ENCODE data around the gene CHMP4B.

CHMP4B gene

GRCh38 chr20:33853507-33853813, 42.3 kb downstream of the CHMP4B start:
- H3K4me3 ChIP-seq (ENCODE audit: low read length), result no peak overlapping the region

GRCh38 chr20:33857722-33858563, 46.8 kb downstream of the CHMP4B start:
- no peaks in the 10 kb centered on the region for H3K79me2 ChIP-seq (ENCODE audit: control insufficient read depth, low read length)
- peaks cover 32% of the 10 kb centered on the region for H3K4me1 ChIP-seq (ENCODE audit: control insufficient read depth, low read length)
- H3K4me2 ChIP-seq (ENCODE audit: low read length), result no peak overlapping the region
- no peak overlapping the region for H3K4me3 ChIP-seq (ENCODE audit: low read length)
- H3K27ac ChIP-seq (ENCODE audit: low read depth, low read length), result peak overlapping the region; percentile 36; the same call in 1 of the 2 replicates
- peaks cover 13% of the 10 kb centered on the region for H3K36me3 ChIP-seq (ENCODE audit: control insufficient read depth, low read length)
- no peaks in the 10 kb centered on the region for H3K27me3 ChIP-seq (ENCODE audit: control insufficient read depth, low read length)
- no peaks in the 10 kb centered on the region for H4K20me1 ChIP-seq (ENCODE audit: control insufficient read depth, insufficient read depth, low read depth, low read length)
- H3K9me3 ChIP-seq (ENCODE audit: control insufficient read depth, insufficient read depth, low read length), result no peaks in the 10 kb centered on the region
- TF ChIP-seq EZH2phosphoT487 (IDR thresholded peaks at IDR 0.05; ENCODE audit: borderline replicate concordance, low read length), result no peak
- TF ChIP-seq, protein P1, sequence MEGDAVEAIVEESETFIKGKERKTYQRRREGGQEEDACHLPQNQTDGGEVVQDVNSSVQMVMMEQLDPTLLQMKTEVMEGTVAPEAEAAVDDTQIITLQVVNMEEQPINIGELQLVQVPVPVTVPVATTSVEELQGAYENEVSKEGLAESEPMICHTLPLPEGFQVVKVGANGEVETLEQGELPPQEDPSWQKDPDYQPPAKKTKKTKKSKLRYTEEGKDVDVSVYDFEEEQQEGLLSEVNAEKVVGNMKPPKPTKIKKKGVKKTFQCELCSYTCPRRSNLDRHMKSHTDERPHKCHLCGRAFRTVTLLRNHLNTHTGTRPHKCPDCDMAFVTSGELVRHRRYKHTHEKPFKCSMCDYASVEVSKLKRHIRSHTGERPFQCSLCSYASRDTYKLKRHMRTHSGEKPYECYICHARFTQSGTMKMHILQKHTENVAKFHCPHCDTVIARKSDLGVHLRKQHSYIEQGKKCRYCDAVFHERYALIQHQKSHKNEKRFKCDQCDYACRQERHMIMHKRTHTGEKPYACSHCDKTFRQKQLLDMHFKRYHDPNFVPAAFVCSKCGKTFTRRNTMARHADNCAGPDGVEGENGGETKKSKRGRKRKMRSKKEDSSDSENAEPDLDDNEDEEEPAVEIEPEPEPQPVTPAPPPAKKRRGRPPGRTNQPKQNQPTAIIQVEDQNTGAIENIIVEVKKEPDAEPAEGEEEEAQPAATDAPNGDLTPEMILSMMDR (IDR thresholded peaks at IDR 0.05; ENCODE audit: low read depth, low read length, poor library complexity, severe bottlenecking), result no peak
- no peaks in the 10 kb centered on the region for H3F3A ChIP-seq (ENCODE audit: control insufficient read depth, insufficient read depth)
- H3K9me2 ChIP-seq (replicated peaks; ENCODE audit: control insufficient read depth, low read length), result no peaks in the 10 kb centered on the region

More at GRCh38 chr20:33853507-33853813, 42.3 kb downstream of the CHMP4B start:
- Histone ChIP-seq H3K4me1 (ENCODE audit: control insufficient read depth, low read length) (peaks cover 10% of the 10 kb centered on the region), H3F3A (ENCODE audit: control insufficient read depth, insufficient read depth) (no peaks in the 10 kb centered on the region), H3K36me3 (ENCODE audit: control insufficient read depth, low read length) (peaks cover 44% of the 10 kb centered on the region), H3K9me2 (replicated peaks; ENCODE audit: control insufficient read depth, low read length) (no peaks in the 10 kb centered on the region), H3K27ac (ENCODE audit: low read depth, low read length) (no peak overlapping the region), H3K27me3 (ENCODE audit: control insufficient read depth, low read length) (no peaks in the 10 kb centered on the region), H4K20me1 (ENCODE audit: control insufficient read depth, insufficient read depth, low read depth, low read length) (no peaks in the 10 kb centered on the region), H3K9me3 (ENCODE audit: control insufficient read depth, insufficient read depth, low read length) (no peaks in the 10 kb centered on the region), H3K4me2 (ENCODE audit: low read length) (no peak overlapping the region), H3K79me2 (ENCODE audit: control insufficient read depth, low read length) (peaks cover 8% of the 10 kb centered on the region)
- TF ChIP-seq, protein P1 (IDR thresholded peaks at IDR 0.05; ENCODE audit: low read depth, low read length, poor library complexity, severe bottlenecking), result no peak
- TF ChIP-seq EZH2phosphoT487 (IDR thresholded peaks at IDR 0.05; ENCODE audit: borderline replicate concordance, low read length), result no peak

GRCh38 chr20:33858666-33859065, 47.5 kb downstream of the CHMP4B start:
- TF ChIP-seq EZH2phosphoT487 (IDR thresholded peaks at IDR 0.05; ENCODE audit: borderline replicate concordance, low read length), result no peak
- H4K20me1 ChIP-seq (ENCODE audit: control insufficient read depth, insufficient read depth, low read depth, low read length), result no peaks in the 10 kb centered on the region
- peak overlapping the region; percentile 21; the same call in 1 of the 2 replicates for H3K4me3 ChIP-seq (ENCODE audit: low read length)
- H3K27ac ChIP-seq (ENCODE audit: low read depth, low read length), result peak overlapping the region; percentile 36
- H3F3A ChIP-seq (ENCODE audit: control insufficient read depth, insufficient read depth), result no peaks in the 10 kb centered on the region
- H3K36me3 ChIP-seq (ENCODE audit: control insufficient read depth, low read length), result peaks cover 8% of the 10 kb centered on the region
- no peaks in the 10 kb centered on the region for H3K9me3 ChIP-seq (ENCODE audit: control insufficient read depth, insufficient read depth, low read length)
- H3K4me1 ChIP-seq (ENCODE audit: control insufficient read depth, low read length), result peaks cover 33% of the 10 kb centered on the region
- no peaks in the 10 kb centered on the region for H3K9me2 ChIP-seq (replicated peaks; ENCODE audit: control insufficient read depth, low read length)
- peak overlapping the region; percentile 40 for H3K4me2 ChIP-seq (ENCODE audit: low read length)
- H3K27me3 ChIP-seq (ENCODE audit: control insufficient read depth, low read length), result no peaks in the 10 kb centered on the region
- H3K79me2 ChIP-seq (ENCODE audit: control insufficient read depth, low read length), result no peaks in the 10 kb centered on the region

GRCh38 chr20:33859157-33859695, 48.1 kb downstream of the CHMP4B start:
- H3K9me2 ChIP-seq (replicated peaks; ENCODE audit: control insufficient read depth, low read length), result no peaks in the 10 kb centered on the region
- H3F3A ChIP-seq (ENCODE audit: control insufficient read depth, insufficient read depth), result no peaks in the 10 kb centered on the region
- peaks cover 33% of the 10 kb centered on the region for H3K4me1 ChIP-seq (ENCODE audit: control insufficient read depth, low read length)
- H3K79me2 ChIP-seq (ENCODE audit: control insufficient read depth, low read length), result no peaks in the 10 kb centered on the region
- no peaks in the 10 kb centered on the region for H3K9me3 ChIP-seq (ENCODE audit: control insufficient read depth, insufficient read depth, low read length)
- no peaks in the 10 kb centered on the region for H4K20me1 ChIP-seq (ENCODE audit: control insufficient read depth, insufficient read depth, low read depth, low read length)
- no peak for TF ChIP-seq EZH2phosphoT487 (IDR thresholded peaks at IDR 0.05; ENCODE audit: borderline replicate concordance, low read length)
- TF ChIP-seq, protein P1 (IDR thresholded peaks at IDR 0.05; ENCODE audit: low read depth, low read length, poor library complexity, severe bottlenecking), result no peak
- peak overlapping the region; percentile 21 for H3K4me3 ChIP-seq (ENCODE audit: low read length)
- H3K36me3 ChIP-seq (ENCODE audit: control insufficient read depth, low read length), result peaks cover 3% of the 10 kb centered on the region
- peak overlapping the region; percentile 36 for H3K27ac ChIP-seq (ENCODE audit: low read depth, low read length)
- peak overlapping the region; percentile 40 for H3K4me2 ChIP-seq (ENCODE audit: low read length)
- H3K27me3 ChIP-seq (ENCODE audit: control insufficient read depth, low read length), result no peaks in the 10 kb centered on the region
